Muscle layer of duodenum (tissue), 2 donors: Measurements from ENCODE around the gene ACADS.

Experiments used
- H3K27ac ChIP-seq: one replicate; pipeline ENCODE4 v1.7.0; 2013; ENCODE audit warnings: mild to moderate bottlenecking, low read length
- H3K27me3 ChIP-seq: one replicate; pipeline ENCODE4 v1.7.0; 2013; ENCODE audit warnings: low read depth, mild to moderate bottlenecking, control low read depth, low read length
- H3K36me3 ChIP-seq, 2 donors: one replicate each; pipeline ENCODE4 v1.7.0; 2013; ENCODE audit warnings: low read length in 2 of 2, control low read depth in 1 of 2, mild to moderate bottlenecking in 1 of 2; ENCODE audit not compliant: insufficient read depth in 2 of 2, control insufficient read depth in 1 of 2
- H3K4me1 ChIP-seq, 2 donors: one replicate each; pipeline ENCODE4 v1.7.0; 2013; ENCODE audit warnings: low read length in 2 of 2, mild to moderate bottlenecking in 2 of 2, control low read depth in 1 of 2, moderate library complexity in 1 of 2; ENCODE audit not compliant: insufficient read depth in 2 of 2, control insufficient read depth in 1 of 2
- H3K4me3 ChIP-seq, 2 donors: one replicate each; pipeline ENCODE4 v1.7.0; 2013; ENCODE audit warnings: low read length in 2 of 2, low read depth in 1 of 2, mild to moderate bottlenecking in 1 of 2
- H3K9me3 ChIP-seq, 2 donors: one replicate each; pipeline ENCODE4 v1.7.0; 2013; ENCODE audit warnings: low read length in 2 of 2, control low read depth in 1 of 2, mild to moderate bottlenecking in 1 of 2; ENCODE audit not compliant: control insufficient read depth in 1 of 2
- donor health status: healthy.

Gene ACADS

GRCh38 chr12:120689397-120690082 is 36.1 kb upstream of the ACADS start:
- Histone ChIP-seq H3K4me1 (peaks cover 14 to 52% of the 10 kb centered on the region in 2 donors), H3K27me3 (no peaks in the 10 kb centered on the region), H3K36me3 (peaks cover 6 to 7% of the 10 kb centered on the region in 2 donors), H3K4me3 (peak overlapping the region; percentile 84 to 85), H3K9me3 (no peaks in the 10 kb centered on the region), H3K27ac (peak overlapping the region; percentile 91)

GRCh38 chr12:120690083-120690450 is 35.6 kb upstream of the ACADS start:
- no peaks in the 10 kb centered on the region for H3K9me3 ChIP-seq
- H3K4me3 ChIP-seq: no peak overlapping the region
- H3K4me1 ChIP-seq: peaks cover 14 to 52% of the 10 kb centered on the region in 2 donors
- no peaks in the 10 kb centered on the region for H3K27me3 ChIP-seq
- H3K27ac ChIP-seq: peak overlapping the region; percentile 91
- peaks cover 11 to 12% of the 10 kb centered on the region in 2 donors for H3K36me3 ChIP-seq

- Histone ChIP-seq H3K9me3 (no peaks in the 10 kb centered on the region), H3K4me1 (peaks cover 14 to 44% of the 10 kb centered on the region in 2 donors), H3K4me3 (no peak overlapping the region), H3K27ac (peak overlapping the region; percentile 35), H3K27me3 (no peaks in the 10 kb centered on the region), H3K36me3 (peaks cover 19 to 22% of the 10 kb centered on the region in 2 donors)
Measured at GRCh38 chr12:120690978-120691377, 34.6 kb upstream of the ACADS start.

GRCh38 chr12:120692524-120693033 is 33.0 kb upstream of the ACADS start:
- H3K36me3 ChIP-seq: peaks cover 35 to 36% of the 10 kb centered on the region in 2 donors
- H3K27ac ChIP-seq: no peak overlapping the region
- H3K4me3 ChIP-seq: no peak overlapping the region
- H3K9me3 ChIP-seq: no peaks in the 10 kb centered on the region
- no peaks in the 10 kb centered on the region for H3K27me3 ChIP-seq
- H3K4me1 ChIP-seq: peaks cover 14 to 43% of the 10 kb centered on the region in 2 donors

- Histone ChIP-seq H3K27ac (no peak overlapping the region), H3K36me3 (peaks cover 40 to 47% of the 10 kb centered on the region in 2 donors), H3K4me1 (peaks cover 6 to 30% of the 10 kb centered on the region in 2 donors), H3K9me3 (no peaks in the 10 kb centered on the region), H3K27me3 (no peaks in the 10 kb centered on the region), H3K4me3 (no peak overlapping the region)
Measured at GRCh38 chr12:120693848-120694247, 31.8 kb upstream of the ACADS start.

GRCh38 chr12:120696626-120697025 is 29.0 kb upstream of the ACADS start:
- Histone ChIP-seq H3K9me3 (no peaks in the 10 kb centered on the region), H3K36me3 (peaks cover 66 to 74% of the 10 kb centered on the region in 2 donors), H3K4me3 (no peak overlapping the region), H3K27ac (no peak overlapping the region), H3K27me3 (no peaks in the 10 kb centered on the region), H3K4me1 (peaks cover 0 to 13% of the 10 kb centered on the region in 2 donors)

- Histone ChIP-seq H3K27ac (no peak overlapping the region), H3K4me3 (no peak overlapping the region), H3K4me1 (peaks cover 0 to 10% of the 10 kb centered on the region in 2 donors), H3K36me3 (peaks cover 69 to 79% of the 10 kb centered on the region in 2 donors), H3K27me3 (no peaks in the 10 kb centered on the region), H3K9me3 (no peaks in the 10 kb centered on the region)
Measured at GRCh38 chr12:120697344-120697743, 28.3 kb upstream of the ACADS start.

GRCh38 chr12:120698665-120699064 is 27.0 kb upstream of the ACADS start:
- no peaks in the 10 kb centered on the region for H3K4me1 ChIP-seq
- H3K4me3 ChIP-seq: no peak overlapping the region
- peaks cover 75 to 87% of the 10 kb centered on the region in 2 donors for H3K36me3 ChIP-seq
- no peaks in the 10 kb centered on the region for H3K9me3 ChIP-seq
- H3K27ac ChIP-seq: no peak overlapping the region
- no peaks in the 10 kb centered on the region for H3K27me3 ChIP-seq

- Histone ChIP-seq H3K4me1 (no peaks in the 10 kb centered on the region), H3K36me3 (peaks cover 71 to 84% of the 10 kb centered on the region in 2 donors), H3K4me3 (no peak overlapping the region), H3K9me3 (no peaks in the 10 kb centered on the region), H3K27ac (peak overlapping the region; percentile 34), H3K27me3 (no peaks in the 10 kb centered on the region)
Measured at GRCh38 chr12:120699553-120699952, 26.1 kb upstream of the ACADS start.

GRCh38 chr12:120700886-120701285 is 24.7 kb upstream of the ACADS start:
- Histone ChIP-seq H3K4me3 (no peak overlapping the region), H3K4me1 (no peaks in the 10 kb centered on the region), H3K36me3 (peaks cover 58 to 76% of the 10 kb centered on the region in 2 donors), H3K27ac (no peak overlapping the region), H3K27me3 (no peaks in the 10 kb centered on the region), H3K9me3 (no peaks in the 10 kb centered on the region)

- H3K36me3 ChIP-seq: peaks cover 42 to 58% of the 10 kb centered on the region in 2 donors
- H3K4me1 ChIP-seq: no peaks in the 10 kb centered on the region
Measured at GRCh38 chr12:120702637-120703036, 23.0 kb upstream of the ACADS start.

More at GRCh38 chr12:120702637-120703036, 23.0 kb upstream of the ACADS start:
- Histone ChIP-seq H3K9me3 (no peaks in the 10 kb centered on the region), H3K27me3 (no peaks in the 10 kb centered on the region), H3K27ac (no peak overlapping the region), H3K4me3 (no peak overlapping the region)
